GM12878 (cell line): ENCODE measurements around the gene C1orf232. TPM values are rescaled to one million over a fixed set of nuclear protein-coding genes. Genes with fewer than 3 reads are reported as not detected.

ENCODE experiments used
- ATAC-seq: fragments of 200-7000 bp; cut with Tn5 transposase; 3 replicates; pipeline ENCODE4 v1.9.1; 2020; ENCODE audit warnings: mild to moderate bottlenecking, moderate library complexity
- BruUV-seq: library from RNA; stranded (reverse); fragments of 400-500 nt; replicated peaks from 2 replicates; lab custom pipeline; 2021; lab: Mats Ljungman, UMichigan
- CTCF ChIA-PET: fragments of 300-600 bp; sonication (Branson Sonifier 250); formaldehyde crosslinking; extraction: SDS; loops from one replicate; lab custom pipeline; 2021; ENCODE audit warnings: inconsistent platforms; lab: Yijun Ruan, JAX
- POLR2A ChIA-PET: fragments of 350-600 bp; formaldehyde crosslinking; extraction: SDS; loops from one replicate; lab custom pipeline; 2021; ENCODE audit warnings: inconsistent platforms; lab: Charles Lee
- RAD21 ChIA-PET: fragments of 300-600 bp; sonication (Branson Sonifier 250); formaldehyde crosslinking; loops from one replicate; lab custom pipeline; 2023; ENCODE audit warnings: antibody characterized with exemption; ENCODE audit not compliant: unreplicated experiment; lab: Charles Lee
- SMC1A ChIA-PET: fragments of 300-600 bp; sonication (Branson Sonifier 250); formaldehyde crosslinking; loops from one replicate; lab custom pipeline; 2023; ENCODE audit not compliant: unreplicated experiment, uncharacterized antibody; lab: Charles Lee
- DNase-seq: peaks from one replicate; pipeline ENCODE4 v3.0.0-alpha.2; 2011; ENCODE audit warnings: low read depth, low spot score
- FAIRE-seq: peaks from 3 replicates; lab custom pipeline; 2011; peaks lifted over from hg19 to GRCh38; lab: Jason Lieb, UNC
- H2AFZ ChIP-seq: 2 replicates; pipeline ENCODE4 v1.6.0; 2011; ENCODE audit warnings: low read depth, low read length, control low read depth; ENCODE audit not compliant: control insufficient read depth
- H3K27ac ChIP-seq: 2 replicates; pipeline ENCODE4 v1.5.1; 2011; ENCODE audit warnings: control low read depth; ENCODE audit not compliant: control insufficient read depth, insufficient read depth
- H3K27me3 ChIP-seq, 2 experiments: replicated peaks in 1 of 2; 2 replicates each; pipeline versions ENCODE4 v1.6.0 to v1.6.1; 2011; ENCODE audit warnings: low read length in 1 of 2; ENCODE audit not compliant: control insufficient read depth in 2 of 2, insufficient read depth in 2 of 2
- H3K36me3 ChIP-seq, 2 experiments: 2 replicates each; pipeline ENCODE4 v1.5.1; 2011; ENCODE audit warnings: low read length in 1 of 2; ENCODE audit not compliant: control insufficient read depth in 2 of 2, insufficient read depth in 2 of 2
- H3K4me1 ChIP-seq: 2 replicates; pipeline ENCODE4 v1.6.1; 2011; ENCODE audit warnings: mild to moderate bottlenecking, low read length, moderate library complexity, mixed read lengths; ENCODE audit not compliant: control insufficient read depth, insufficient read depth
- H3K4me2 ChIP-seq: 2 replicates; pipeline ENCODE4 v1.6.0; 2011; ENCODE audit warnings: control low read depth; ENCODE audit not compliant: control insufficient read depth, insufficient read depth
- H3K4me3 ChIP-seq: fragments of 200-600 bp; sonication (generic); 2 replicates; pipeline ENCODE4 v1.5.1; 2016
- H3K79me2 ChIP-seq: 2 replicates; pipeline ENCODE4 v1.6.0; 2011; ENCODE audit warnings: low read length; ENCODE audit not compliant: control insufficient read depth, insufficient read depth
- H3K9ac ChIP-seq: 2 replicates; pipeline ENCODE4 v1.8.0; 2011; ENCODE audit warnings: low read length, control low read depth, mixed read lengths; ENCODE audit not compliant: control insufficient read depth, insufficient read depth
- H3K9me3 ChIP-seq: replicated peaks from 3 replicates; pipeline ENCODE4 v1.5.1; 2011; ENCODE audit warnings: mild to moderate bottlenecking, low read length; ENCODE audit not compliant: control insufficient read depth, insufficient read depth
- H4K20me1 ChIP-seq: 2 replicates; pipeline ENCODE4 v1.6.0; 2011; ENCODE audit not compliant: control insufficient read depth, insufficient read depth
- BACH1 ChIP-seq: fragments of 450-650 bp; IDR thresholded peaks from 2 replicates; pipeline ENCODE4 v1.6.1; 2017; ENCODE audit warnings: mild to moderate bottlenecking, borderline replicate concordance
- BMI1 ChIP-seq: fragments of 450-650 bp; IDR thresholded peaks from 2 replicates; pipeline ENCODE4 v1.6.1; 2016; ENCODE audit warnings: mild to moderate bottlenecking, moderate library complexity, borderline replicate concordance
- CBFB ChIP-seq: IDR thresholded peaks from 2 replicates; pipeline ENCODE4 v1.6.1; 2016; ENCODE audit warnings: antibody characterized with exemption, low read depth
- CBX3 ChIP-seq: fragments of 200-600 bp; sonication (generic); IDR thresholded peaks from 2 replicates; pipeline ENCODE4 v1.6.1; 2016; ENCODE audit warnings: low read depth, borderline replicate concordance
- EED ChIP-seq: sonication (generic); IDR thresholded peaks from 2 replicates; pipeline ENCODE4 v1.6.1; 2016; ENCODE audit warnings: antibody characterized with exemption, low read depth
- HDAC6 ChIP-seq: fragments of 200-600 bp; sonication (generic); IDR thresholded peaks from one replicate; pipeline ENCODE4 v1.8.0; 2017; ENCODE audit warnings: antibody characterized with exemption; ENCODE audit not compliant: unreplicated experiment
- HDGF ChIP-seq: fragments of 450-650 bp; IDR thresholded peaks from 2 replicates; pipeline ENCODE4 v1.6.1; 2016; ENCODE audit warnings: antibody characterized with exemption
- KDM1A ChIP-seq: fragments of 200-600 bp; sonication (generic); IDR thresholded peaks from 2 replicates; pipeline ENCODE4 v1.6.1; 2016; ENCODE audit warnings: borderline replicate concordance
- PRDM15 ChIP-seq: fragments of 450-650 bp; formaldehyde crosslinking; IDR thresholded peaks from 2 replicates; pipeline ENCODE4 v1.4.0; 2020; ENCODE audit warnings: mild to moderate bottlenecking, moderate library complexity
- RELB ChIP-seq: fragments of 450-650 bp; IDR thresholded peaks from 2 replicates; pipeline ENCODE4 v1.6.1; 2017; ENCODE audit warnings: low read depth, mild to moderate bottlenecking, moderate library complexity
- SMAD5 ChIP-seq: IDR thresholded peaks from 2 replicates; pipeline ENCODE4 v1.6.1; 2016; ENCODE audit warnings: antibody characterized with exemption, low read depth
- SPI1 ChIP-seq: IDR thresholded peaks from 2 replicates; pipeline ENCODE4 v1.6.1; 2011; ENCODE audit warnings: low read depth, mild to moderate bottlenecking, low read length, moderate library complexity, borderline replicate concordance; ENCODE audit not compliant: insufficient read depth
- STAT3 ChIP-seq: IDR thresholded peaks from 2 replicates; pipeline ENCODE4 v1.6.1; 2011; ENCODE audit warnings: low read depth, low read length, improper control_type of control experiment
- TBL1XR1 ChIP-seq: IDR thresholded peaks from 2 replicates; pipeline ENCODE4 v1.6.1; 2012; ENCODE audit warnings: low read depth, low read length, improper control_type of control experiment
- TCF3 ChIP-seq: IDR thresholded peaks from 2 replicates; pipeline ENCODE4 v1.6.1; 2012; ENCODE audit warnings: low read depth, mild to moderate bottlenecking, low read length, borderline replicate concordance; ENCODE audit not compliant: insufficient read depth
- TCF7 ChIP-seq: IDR thresholded peaks from 2 replicates; pipeline ENCODE4 v1.6.1; 2014; ENCODE audit warnings: antibody characterized with exemption, borderline replicate concordance
- WRNIP1 ChIP-seq: IDR thresholded peaks from 2 replicates; pipeline ENCODE4 v1.6.1; 2011; ENCODE audit warnings: low read depth, low read length, improper control_type of control experiment, borderline replicate concordance
- ZNF622 ChIP-seq: fragments of 450-650 bp; IDR thresholded peaks from 2 replicates; pipeline ENCODE4 v1.6.1; 2017; ENCODE audit warnings: mild to moderate bottlenecking, inconsistent platforms
- WGBS: methylation state at CpG from one replicate; pipeline ENCODE4 v1.1.6; 2016; ENCODE audit warnings: low lambda C conversion rate; ENCODE audit not compliant: insufficient replicate concordance, insufficient coverage; ENCODE audit errors: missing lambda C conversion rate; 5-methylcytosine and 5-hydroxymethylcytosine counted together
- in situ Hi-C: fragments of 300-500 bp; cut with MboI; formaldehyde crosslinking; loops from 9 replicates; pipeline ENCODE4 v1.14.3; 2018; ENCODE audit warnings: mixed read lengths
- intact Hi-C: fragments of 100-400 bp; cut with micrococcal nuclease; formaldehyde crosslinking; loops from one replicate; pipeline ENCODE4 v1.14.2; 2022; ENCODE audit not compliant: unreplicated experiment
- polyA plus RNA-seq, 11 experiments: library from polyadenylated mRNA; depleted of rRNA in 4 of 11; unstranded in 6 of 11; stranded (reverse) in 5 of 11; fragments of >200 nt; fragmentation: Nextera tagmentation in 4 of 11; fragmentation: Illumina TruSeq in 1 of 11; extraction: Ambion mirVana in 4 of 11; extraction: Trizol in 1 of 11; gene quantifications; 1 replicate in 1 of 11; 2 replicates in 10 of 11; pipeline versions ENCODE4 v1.2.1 to v1.2.3, GENCODE V29; 2011 to 2016; ENCODE audit warnings: inconsistent platforms in 2 of 11, missing spikeins in 2 of 11, low read depth in 1 of 11
- total RNA-seq, 4 experiments: library from RNA; depleted of rRNA in 3 of 4; stranded (reverse); fragments of >200 nt in 3 of 4; fragmentation: Illumina TruSeq in 1 of 4; extraction: Trizol in 1 of 4; gene quantifications; 2 replicates each; pipeline versions ENCODE4 v1.2.1 to v1.2.3, GENCODE V29; 2013 to 2021

C1orf232 gene
- total and polyA plus RNA-seq, 10 of the 15 experiments (the other 5 are each of a cell fraction or from before 2014, with no cell fraction given): not detected

- TF ChIP-seq PRDM15 (CRISPR knock-in tag): peak; percentile 75; the same call in 1 of the 2 replicates
- 0 out of 2 replicates have a peak, but pooled peaks have one; percentile 4 for TF ChIP-seq SPI1
- TF ChIP-seq WRNIP1: no peak
- TF ChIP-seq SMAD5: peak; percentile 45; the same call in 1 of the 2 replicates
- no peak for TF ChIP-seq HDAC6
- TF ChIP-seq TCF3: no peak
These were observed 1.1 kb upstream of the C1orf232 start, which contains the start of gene ZNF593 (continued) for GRCh38 chr1:26169669-26170471.

- FAIRE-seq (no peak), DNase-seq (no peak), ATAC-seq (no peak)
- Histone ChIP-seq H2AFZ (no peak overlapping the region), H3K27ac (no peak overlapping the region), H3K9ac (no peak overlapping the region), H3K79me2 (peaks cover 12% of the 10 kb centered on the region), H3K4me3 (no peak overlapping the region), H3K9me3 (no peaks in the 10 kb centered on the region), H3K4me1 (peaks cover 12% of the 10 kb centered on the region), H3K27me3 (no peaks in the 10 kb centered on the region), H3K4me2 (peak overlapping the region; percentile 34; the same call in 1 of the 2 replicates), H3K36me3 (no peaks in the 10 kb centered on the region; a peak in 1 of 4 replicates), H4K20me1 (no peaks in the 10 kb centered on the region)
- no TSS peak for BruUV-seq
- RAD21 ChIA-PET: interaction anchor here (0.6 to 2.8 kb wide), 14 partner anchors 13 to 273 kb away, joined by 3 to 44 read pairs (median 3); partner anchors contain the start of genes CEP85, DHDDS and SH3BGRL3
- in situ Hi-C loops: no loop called here
- CTCF ChIA-PET: interaction anchor here (0.6 to 5.8 kb wide), 29 partner anchors 10 to 301 kb away, joined by 3 to 110 read pairs (median 4); partner anchors contain the start of genes CD52, CEP85, DHDDS and SH3BGRL3
- SMC1A ChIA-PET: interaction anchor here (1.2 to 1.7 kb wide), 3 partner anchors 58 to 153 kb away, joined by 5 to 23 read pairs (median 8); partner anchors contain the start of gene CEP85
- intact Hi-C loops: loop anchor here (1.0 to 10.0 kb wide), 3 partner anchors 65 to 226 kb away; partner anchors contain the start of gene CEP85
- WGBS: 60% methylated on average over 4 of the region's 4 CpGs
- TF ChIP-seq STAT3 (no peak), BMI1 (no peak), BACH1 (no peak), CBX3 (no peak), TBL1XR1 (no peak), RELB (no peak), TCF7 (no peak), ZNF622 (no peak), KDM1A (no peak), EED (no peak), HDGF (no peak), CBFB (no peak)
- POLR2A ChIA-PET: interaction anchor here (1.3 to 2.0 kb wide), 2 partner anchors 62 to 65 kb away, joined by 4 to 11 read pairs; partner anchors contain the start of gene CEP85
These were observed 413 bp upstream of the C1orf232 start for GRCh38 chr1:26169198-26169554.
